ENCODE data around the gene NPY5R.

The NPY5R gene

DNA sequence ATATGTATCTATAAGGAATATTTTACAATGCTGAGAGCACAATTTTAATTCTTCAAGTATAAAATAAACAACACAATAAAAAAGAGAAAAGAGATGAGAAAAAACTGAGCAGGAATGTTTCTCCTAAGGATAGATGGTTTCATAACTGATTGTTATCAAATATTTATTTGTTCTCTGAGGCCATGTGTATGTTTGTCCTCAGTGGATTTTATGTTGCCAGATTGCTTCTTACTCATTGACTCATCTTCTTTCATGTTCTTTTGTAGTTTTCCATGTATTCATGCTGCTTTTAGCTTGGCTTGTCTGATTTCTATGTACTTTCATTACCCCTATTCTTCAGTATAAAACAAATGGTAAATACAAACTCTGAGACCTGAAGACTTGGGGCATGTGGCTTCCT, 41.2 kb downstream of the NPY5R start:
- DNase-seq (ENCODE audit: low read depth): no peak

- no peak for DNase-seq (ENCODE audit: low read depth)
Observed at GRCh38 chr4:163385466-163385865, 41.8 kb downstream of the NPY5R start.

GRCh38 chr4:163391756-163392155, 48.1 kb downstream of the NPY5R start:
- no peak for DNase-seq (ENCODE audit: low read depth)

- no peak for DNase-seq (ENCODE audit: low read depth)
Observed at GRCh38 chr4:163392328-163392727, 48.6 kb downstream of the NPY5R start.

GRCh38 chr4:163393471-163393870, 49.8 kb downstream of the NPY5R start:
- DNase-seq (ENCODE audit: low read depth): no peak

- no peak for DNase-seq (ENCODE audit: low read depth)
Observed at GRCh38 chr4:163395055-163395454, 51.4 kb downstream of the NPY5R start.

- DNase-seq (ENCODE audit: low read depth): no peak
Observed at GRCh38 chr4:163395758-163396157, 52.1 kb downstream of the NPY5R start.

DNA sequence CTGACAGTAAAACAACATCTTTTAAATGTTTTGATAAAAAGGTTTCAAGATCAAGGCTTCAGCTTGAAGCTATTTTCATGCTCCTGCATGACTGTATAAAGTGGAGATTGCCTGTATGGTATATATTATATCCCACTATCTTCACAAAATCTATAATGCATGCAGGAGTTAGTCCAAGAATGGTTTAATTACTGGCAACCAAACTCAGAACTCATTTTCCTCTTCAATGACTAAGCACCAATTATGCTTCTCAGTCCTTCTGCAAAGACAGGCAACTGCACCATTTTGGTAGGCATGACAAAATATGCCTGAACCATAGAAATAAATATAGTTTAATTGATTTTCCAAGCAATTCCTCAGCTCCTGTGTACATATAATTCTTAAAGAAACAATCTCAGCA, 54.5 kb downstream of the NPY5R start:
- DNase-seq (ENCODE audit: low read depth): no peak

DNA sequence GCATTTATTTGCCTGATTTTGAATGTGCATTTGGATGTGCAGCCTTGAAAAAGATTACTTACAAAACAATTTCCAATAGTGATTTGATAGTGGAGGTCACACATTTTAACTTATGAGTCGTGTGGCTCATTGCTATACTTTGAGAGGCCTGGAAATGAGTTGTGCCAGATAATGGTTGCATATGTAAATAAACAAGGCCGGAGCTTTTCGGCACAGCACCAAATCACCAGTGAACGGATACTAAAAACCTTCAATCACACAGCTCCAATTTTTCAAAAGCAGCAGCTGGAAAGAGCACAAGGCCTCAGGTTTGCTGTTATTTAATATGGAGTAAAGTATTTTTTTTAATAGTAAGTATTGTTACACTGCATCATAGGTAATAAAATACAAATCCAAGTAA, 57.2 kb downstream of the NPY5R start:
- no peak for DNase-seq (ENCODE audit: low read depth)

Data from stimulated activated CD8-positive, alpha-beta memory T cell treated with anti-CD3 and anti-CD28 coated beads, Interleukin-4, amount 100 ng/mL, for 24 hours (primary cell).